COLO668 (cell line): ENCODE results near the gene SNCAIP.

ENCODE experiments used
- DNase-seq: peaks from one replicate; lab custom pipeline; 2025; ENCODE audit not compliant: unreplicated experiment; lab: John Stamatoyannopoulos, UW

The SNCAIP gene

DNA sequence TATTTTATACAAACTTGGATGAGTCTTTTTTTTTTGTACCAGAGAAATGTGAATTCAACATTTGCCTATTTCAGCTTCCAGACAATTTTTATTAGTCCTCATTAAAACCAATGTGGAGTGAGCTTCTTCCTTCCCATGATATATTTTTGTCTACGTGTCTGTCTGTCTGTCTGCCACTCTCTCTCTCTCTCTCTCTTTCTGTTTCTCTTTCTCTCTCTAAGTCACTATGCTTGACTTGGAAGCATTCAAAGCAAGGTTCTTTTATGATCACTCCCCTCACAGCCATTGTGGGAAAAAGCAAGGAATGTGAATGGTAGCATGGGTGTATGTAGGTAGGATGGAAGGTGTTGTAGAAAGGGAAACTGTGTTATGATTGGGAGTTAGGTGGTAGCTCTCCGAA is 80.2 kb downstream of the SNCAIP start:
- DNase-seq: no peak

DNA sequence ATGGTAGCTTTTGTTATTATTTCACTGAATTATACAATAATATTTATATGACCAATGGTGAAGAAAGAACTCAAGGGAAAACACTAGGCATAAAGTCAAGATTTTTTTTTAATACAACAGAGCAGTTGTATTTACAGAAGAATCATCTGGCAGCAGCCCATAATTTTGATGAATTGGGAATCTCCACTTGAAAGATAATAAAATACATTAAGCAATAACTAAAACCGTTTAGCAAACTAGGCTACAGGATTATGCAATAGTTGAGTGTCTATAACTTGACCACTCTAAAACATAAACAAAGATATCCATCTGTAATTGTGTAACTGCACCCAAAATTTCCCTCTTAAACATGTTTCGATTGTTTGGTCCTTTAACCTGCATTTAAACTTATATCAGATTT is 80.8 kb downstream of the SNCAIP start:
- no peak for DNase-seq

DNA sequence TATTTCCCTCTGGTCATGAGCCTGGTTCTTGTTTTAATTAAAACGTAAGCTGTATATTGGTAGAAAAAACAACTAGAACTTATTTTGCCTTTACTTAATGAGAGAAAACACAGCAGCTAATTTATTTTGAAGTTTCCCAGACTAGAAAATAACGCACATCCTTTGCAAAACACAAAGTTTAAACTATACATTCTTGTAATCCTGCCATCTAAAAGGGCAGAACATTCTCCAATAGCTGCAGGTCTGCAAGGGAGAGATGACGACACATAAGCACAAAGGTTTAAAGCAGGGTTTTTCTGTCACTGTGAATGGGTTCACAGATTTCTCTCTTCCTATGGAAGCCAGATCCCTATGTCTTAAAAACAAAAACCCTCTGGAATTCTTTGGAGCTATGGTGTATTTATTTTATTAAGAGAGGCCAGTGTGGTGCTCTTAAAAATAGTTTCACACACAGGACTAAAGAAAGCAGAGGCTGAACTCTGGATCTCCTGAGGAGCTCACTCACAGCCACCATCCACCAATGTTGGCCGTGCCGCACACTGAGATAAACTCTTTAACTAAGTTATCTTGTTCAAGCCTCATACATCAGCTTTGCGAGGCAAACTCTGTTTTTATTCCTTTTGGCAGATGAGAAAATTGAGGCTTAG is 82.4 kb downstream of the SNCAIP start:
- DNase-seq: no peak

DNA sequence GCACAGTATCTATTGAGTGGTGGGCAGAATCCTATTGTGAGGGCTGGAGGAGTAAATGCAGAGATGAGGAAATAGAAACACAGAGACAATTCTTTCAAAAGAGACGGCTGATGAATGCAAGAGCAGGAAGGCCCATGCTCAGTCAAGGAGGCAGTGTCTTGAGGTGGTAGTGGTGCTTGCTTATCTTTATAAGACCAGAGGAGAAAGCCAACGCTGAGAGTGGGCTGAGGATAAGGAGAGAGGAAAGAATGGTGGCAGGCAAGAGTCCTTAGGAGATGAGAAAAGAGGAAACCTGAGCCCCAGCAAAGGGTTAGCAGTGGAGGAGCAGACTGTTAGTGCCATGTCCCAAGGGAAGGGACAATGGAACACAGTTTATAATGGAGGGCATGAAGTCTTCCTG is 86.0 kb downstream of the SNCAIP start:
- DNase-seq: no peak

DNA sequence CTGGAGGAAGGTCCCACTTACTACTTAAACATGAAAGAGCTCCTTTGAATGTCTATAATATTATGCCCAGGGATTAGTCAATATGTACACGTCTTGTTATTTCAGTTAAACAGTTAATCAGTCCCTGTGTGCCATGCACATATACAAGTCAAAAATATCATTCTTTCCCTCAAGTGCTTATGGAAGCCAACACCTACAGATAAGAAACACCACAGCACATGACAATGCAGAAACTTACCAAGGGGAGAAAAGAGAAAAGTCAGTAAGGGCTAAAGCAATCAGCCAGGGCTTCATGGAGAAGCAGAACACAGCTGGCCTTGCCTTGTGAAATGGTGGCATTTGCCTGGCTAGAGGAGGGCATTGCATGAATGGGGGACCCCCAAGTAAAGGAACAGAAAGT is 88.3 kb downstream of the SNCAIP start:
- no peak for DNase-seq

- DNase-seq: no peak
These were observed 88.9 kb downstream of the SNCAIP start for GRCh38 chr5:122400938-122401337.

GRCh38 chr5:122401976-122402725 is 90.1 kb downstream of the SNCAIP start:
- DNase-seq: no peak

DNA sequence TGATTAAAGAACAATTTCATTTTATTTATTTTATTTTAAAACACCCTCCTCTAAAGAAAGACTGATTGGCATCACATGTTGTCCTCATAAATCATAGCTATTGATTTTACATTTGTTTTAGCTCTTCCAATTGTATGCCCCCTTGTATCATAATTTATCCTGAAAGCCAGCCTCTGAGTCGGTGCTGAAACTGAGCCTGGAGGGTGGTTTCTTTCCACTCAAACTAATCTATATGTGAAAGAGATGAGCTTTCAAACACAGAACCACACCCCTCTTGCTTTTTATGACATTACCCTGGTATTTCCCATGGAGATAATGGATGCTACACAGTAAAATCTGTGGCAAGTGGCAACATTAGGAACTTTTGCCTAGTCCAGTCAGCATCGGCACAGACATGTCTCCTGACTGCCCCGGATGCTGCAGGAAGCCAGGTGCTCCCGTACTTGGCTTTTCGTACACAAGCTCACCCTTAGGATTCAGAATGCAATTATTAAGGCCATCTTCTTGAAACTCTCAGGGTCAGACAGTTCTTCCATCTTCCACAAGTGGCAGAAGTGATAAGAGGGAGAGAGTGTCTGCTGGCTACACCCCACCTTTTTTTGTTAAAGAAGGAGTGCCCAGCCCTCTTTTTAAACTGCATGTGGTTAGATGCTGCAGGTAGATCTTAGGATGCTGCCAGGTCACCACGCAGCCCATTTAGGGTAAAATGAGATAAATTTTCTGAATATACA is 91.1 kb downstream of the SNCAIP start:
- peak; percentile 3 for DNase-seq

GRCh38 chr5:122404018-122404417 is 92.0 kb downstream of the SNCAIP start:
- no peak for DNase-seq

- no peak for DNase-seq
These were observed 92.8 kb downstream of the SNCAIP start for GRCh38 chr5:122404653-122405362.

GRCh38 chr5:122405751-122406150 is 93.7 kb downstream of the SNCAIP start:
- DNase-seq: no peak

DNA sequence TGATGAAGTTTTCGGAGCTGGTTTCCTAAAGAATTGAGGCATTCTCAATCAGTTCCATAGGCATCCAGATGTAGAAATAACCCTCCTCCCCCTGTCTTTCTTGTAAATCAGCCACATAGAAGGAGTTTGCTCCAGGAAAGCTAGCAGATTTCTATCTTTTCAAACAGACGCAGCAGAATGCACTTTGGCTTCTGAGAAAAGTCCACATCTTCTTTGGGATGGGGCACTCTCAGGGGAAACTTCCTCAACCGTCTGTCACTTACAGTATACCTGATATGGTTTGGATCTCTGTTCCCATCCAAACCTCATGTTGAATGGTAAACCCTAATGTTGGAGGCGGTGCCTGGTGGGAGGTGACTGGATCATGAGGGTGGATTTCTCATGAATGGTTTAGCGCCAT is 94.1 kb downstream of the SNCAIP start:
- no peak for DNase-seq

GRCh38 chr5:122408592-122409224 is 96.7 kb downstream of the SNCAIP start:
- DNase-seq: no peak

- DNase-seq: no peak
These were observed 100.9 kb downstream of the SNCAIP start for GRCh38 chr5:122412966-122413365.

DNA sequence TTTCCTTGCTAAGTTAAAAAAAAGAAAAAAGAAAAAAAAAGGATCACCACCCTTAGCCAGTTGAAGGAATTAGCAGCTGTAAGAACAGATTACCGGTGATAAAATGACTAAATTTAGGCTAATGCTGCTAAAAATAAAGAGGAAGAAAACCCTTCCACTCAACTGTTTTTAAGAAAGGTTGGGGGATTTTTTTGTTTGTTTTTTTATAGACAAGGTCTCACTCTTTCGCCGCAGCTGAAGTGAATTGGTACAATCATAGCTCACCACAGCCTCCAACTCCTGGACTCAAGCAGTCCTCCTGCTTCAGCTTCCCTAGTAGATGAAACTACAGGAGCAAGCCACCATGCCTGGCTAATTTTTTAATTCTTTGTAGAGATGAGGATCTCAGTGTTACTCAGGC is 101.7 kb downstream of the SNCAIP start:
- DNase-seq: no peak

GRCh38 chr5:122415030-122415800 is 103.2 kb downstream of the SNCAIP start:
- DNase-seq: peak; percentile 33

DNA sequence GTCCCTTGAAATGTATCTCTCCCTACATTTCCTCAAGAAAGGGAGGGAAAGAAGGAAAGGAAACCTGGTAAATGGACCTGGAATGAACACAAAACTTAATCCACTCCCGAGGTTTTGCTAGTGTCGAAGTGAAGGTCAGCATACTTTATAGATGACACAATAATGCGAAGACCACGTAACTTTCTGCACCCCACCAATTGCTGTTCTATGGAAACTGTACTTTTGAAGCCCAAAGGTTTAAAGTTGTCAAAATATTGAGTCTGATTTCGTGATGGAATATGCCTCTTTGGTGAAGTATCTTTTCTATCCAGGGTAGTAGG is 103.7 kb downstream of the SNCAIP start:
- no peak for DNase-seq

- no peak for DNase-seq
These were observed 107.3 kb downstream of the SNCAIP start for GRCh38 chr5:122419142-122419894.

GRCh38 chr5:122420091-122420490 is 108.1 kb downstream of the SNCAIP start:
- no peak for DNase-seq
